OCI-LY1 (cell line): ENCODE measurements around the gene RHBDL1.

Experiments
- H2AFZ ChIP-seq: fragments of 200-600 bp; sonication (generic), shearing (Covaris generic); 2 replicates; pipeline ENCODE4 v1.6.0; 2014; ENCODE audit warnings: antibody characterized with exemption, mild to moderate bottlenecking, low read length
- H3F3A ChIP-seq: fragments of 200-600 bp; sonication (generic), shearing (Covaris generic); 2 replicates; pipeline ENCODE4 v1.6.0; 2014; ENCODE audit warnings: mild to moderate bottlenecking, antibody characterized with exemption, low read length, moderate library complexity; ENCODE audit not compliant: insufficient read depth
- H3K27ac ChIP-seq: fragments of 200-600 bp; sonication (generic); 2 replicates; pipeline ENCODE4 v1.5.1; 2014; ENCODE audit warnings: low read length, mixed run types, mild to moderate bottlenecking, low read depth; ENCODE audit not compliant: poor library complexity, severe bottlenecking
- H3K27me3 ChIP-seq: fragments of 200-600 bp; sonication (generic); 2 replicates; pipeline ENCODE4 v1.6.0; 2014; ENCODE audit warnings: antibody characterized with exemption, mild to moderate bottlenecking, low read length, moderate library complexity; ENCODE audit not compliant: insufficient read depth
- H3K36me3 ChIP-seq: fragments of 200-600 bp; sonication (generic); 2 replicates; pipeline ENCODE4 v1.6.1; 2014; ENCODE audit warnings: mild to moderate bottlenecking, antibody characterized with exemption, low read length, moderate library complexity, mixed read lengths; ENCODE audit not compliant: insufficient read depth
- H3K4me1 ChIP-seq: fragments of 200-600 bp; sonication (generic); 2 replicates; pipeline ENCODE4 v1.5.1; 2014; ENCODE audit warnings: mild to moderate bottlenecking, low read length, moderate library complexity; ENCODE audit not compliant: insufficient read depth, severe bottlenecking
- H3K4me2 ChIP-seq: fragments of 200-600 bp; sonication (generic), shearing (Covaris generic); 2 replicates; pipeline ENCODE4 v1.6.1; 2014; ENCODE audit warnings: low read length
- H3K4me3 ChIP-seq: fragments of 200-600 bp; sonication (generic); 2 replicates; pipeline ENCODE4 v1.5.1; 2014; ENCODE audit warnings: low read length, low read depth, mild to moderate bottlenecking, mixed read lengths; ENCODE audit not compliant: poor library complexity, severe bottlenecking
- H3K79me2 ChIP-seq: fragments of 200-600 bp; shearing (Covaris generic); 2 replicates; pipeline ENCODE4 v1.6.1; 2016; ENCODE audit warnings: mixed run types, low read length, mixed read lengths; ENCODE audit not compliant: insufficient read depth
- H3K9ac ChIP-seq: fragments of 200-600 bp; sonication (generic), shearing (Covaris generic); 2 replicates; pipeline ENCODE4 v1.6.1; 2014; ENCODE audit warnings: mild to moderate bottlenecking, low read length, mixed read lengths
- H3K9me2 ChIP-seq: fragments of 200-600 bp; sonication (generic), shearing (Covaris generic); 2 replicates; pipeline ENCODE4 v1.6.1; 2014; ENCODE audit warnings: low read depth, mild to moderate bottlenecking, low read length, mixed read lengths
- H3K9me3 ChIP-seq: fragments of 200-600 bp; shearing (Covaris generic); 2 replicates; pipeline ENCODE4 v1.6.1; 2014; ENCODE audit warnings: low read length, mixed read lengths
- H4K20me1 ChIP-seq: fragments of 200-600 bp; sonication (generic), shearing (Covaris generic); 2 replicates; pipeline ENCODE4 v1.6.0; 2016; ENCODE audit warnings: mild to moderate bottlenecking, low read length; ENCODE audit not compliant: insufficient read depth
- EZH2 ChIP-seq: fragments of 200-600 bp; sonication (generic), shearing (Covaris generic); IDR thresholded peaks from 2 replicates; pipeline ENCODE4 v1.8.0; 2017; ENCODE audit warnings: borderline replicate concordance, mixed run types, mild to moderate bottlenecking, antibody characterized with exemption, low read length, moderate library complexity, mixed read lengths
- TF ChIP-seq, protein P1 (sequence below): fragments of 200-600 bp; sonication (generic), shearing (Covaris generic); IDR thresholded peaks from 2 replicates; pipeline ENCODE4 v1.5.1; 2017; ENCODE audit warnings: mild to moderate bottlenecking, antibody characterized with exemption, low read length, moderate library complexity, mixed read lengths

RHBDL1 gene

DNA sequence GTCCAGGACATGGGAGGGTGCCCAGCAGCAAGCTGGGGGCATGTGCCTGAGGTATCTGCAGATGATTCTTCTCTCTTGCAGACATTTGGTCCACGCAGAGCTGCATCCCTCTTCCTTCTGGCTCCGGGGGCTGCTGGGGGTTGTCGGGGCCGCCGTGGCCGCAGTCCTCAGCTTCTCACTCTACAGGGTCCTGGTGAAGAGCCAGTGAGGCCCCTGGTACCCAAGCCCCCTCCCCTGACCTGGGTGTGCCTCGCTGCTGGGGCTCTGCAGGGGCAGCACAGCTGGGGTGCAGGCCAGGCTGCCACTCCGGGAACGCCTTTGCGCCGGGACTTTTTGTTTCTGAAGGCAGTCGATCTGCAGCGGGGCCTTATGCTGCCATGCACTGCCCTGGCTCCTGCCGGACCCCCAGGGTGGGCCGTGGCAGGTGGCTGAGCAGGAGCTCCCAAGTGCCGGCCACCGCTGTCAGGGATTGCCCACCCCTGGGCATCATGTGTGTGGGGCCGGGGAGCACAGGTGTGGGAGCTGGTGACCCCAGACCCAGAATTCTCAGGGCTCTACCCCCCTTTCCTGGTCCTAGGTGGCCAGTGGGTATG lies 2.0 kb upstream of the RHBDL1 start:
- peaks cover 20% of the 10 kb centered on the region for H3K4me1 ChIP-seq
- TF ChIP-seq, protein P1, sequence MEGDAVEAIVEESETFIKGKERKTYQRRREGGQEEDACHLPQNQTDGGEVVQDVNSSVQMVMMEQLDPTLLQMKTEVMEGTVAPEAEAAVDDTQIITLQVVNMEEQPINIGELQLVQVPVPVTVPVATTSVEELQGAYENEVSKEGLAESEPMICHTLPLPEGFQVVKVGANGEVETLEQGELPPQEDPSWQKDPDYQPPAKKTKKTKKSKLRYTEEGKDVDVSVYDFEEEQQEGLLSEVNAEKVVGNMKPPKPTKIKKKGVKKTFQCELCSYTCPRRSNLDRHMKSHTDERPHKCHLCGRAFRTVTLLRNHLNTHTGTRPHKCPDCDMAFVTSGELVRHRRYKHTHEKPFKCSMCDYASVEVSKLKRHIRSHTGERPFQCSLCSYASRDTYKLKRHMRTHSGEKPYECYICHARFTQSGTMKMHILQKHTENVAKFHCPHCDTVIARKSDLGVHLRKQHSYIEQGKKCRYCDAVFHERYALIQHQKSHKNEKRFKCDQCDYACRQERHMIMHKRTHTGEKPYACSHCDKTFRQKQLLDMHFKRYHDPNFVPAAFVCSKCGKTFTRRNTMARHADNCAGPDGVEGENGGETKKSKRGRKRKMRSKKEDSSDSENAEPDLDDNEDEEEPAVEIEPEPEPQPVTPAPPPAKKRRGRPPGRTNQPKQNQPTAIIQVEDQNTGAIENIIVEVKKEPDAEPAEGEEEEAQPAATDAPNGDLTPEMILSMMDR = no peak
- no peak for TF ChIP-seq EZH2
- H3K9me2 ChIP-seq = no peaks in the 10 kb centered on the region
- H3K9ac ChIP-seq = no peak overlapping the region
- no peak overlapping the region for H3K27ac ChIP-seq
- H3K4me2 ChIP-seq = no peak overlapping the region
- H3K79me2 ChIP-seq = no peaks in the 10 kb centered on the region
- H3F3A ChIP-seq = no peaks in the 10 kb centered on the region
- H3K27me3 ChIP-seq = no peaks in the 10 kb centered on the region
- no peaks in the 10 kb centered on the region for H4K20me1 ChIP-seq
- H2AFZ ChIP-seq = no peak overlapping the region
- H3K36me3 ChIP-seq = peaks cover 51% of the 10 kb centered on the region
- H3K4me3 ChIP-seq = no peak overlapping the region
- H3K9me3 ChIP-seq = no peaks in the 10 kb centered on the region

DNA sequence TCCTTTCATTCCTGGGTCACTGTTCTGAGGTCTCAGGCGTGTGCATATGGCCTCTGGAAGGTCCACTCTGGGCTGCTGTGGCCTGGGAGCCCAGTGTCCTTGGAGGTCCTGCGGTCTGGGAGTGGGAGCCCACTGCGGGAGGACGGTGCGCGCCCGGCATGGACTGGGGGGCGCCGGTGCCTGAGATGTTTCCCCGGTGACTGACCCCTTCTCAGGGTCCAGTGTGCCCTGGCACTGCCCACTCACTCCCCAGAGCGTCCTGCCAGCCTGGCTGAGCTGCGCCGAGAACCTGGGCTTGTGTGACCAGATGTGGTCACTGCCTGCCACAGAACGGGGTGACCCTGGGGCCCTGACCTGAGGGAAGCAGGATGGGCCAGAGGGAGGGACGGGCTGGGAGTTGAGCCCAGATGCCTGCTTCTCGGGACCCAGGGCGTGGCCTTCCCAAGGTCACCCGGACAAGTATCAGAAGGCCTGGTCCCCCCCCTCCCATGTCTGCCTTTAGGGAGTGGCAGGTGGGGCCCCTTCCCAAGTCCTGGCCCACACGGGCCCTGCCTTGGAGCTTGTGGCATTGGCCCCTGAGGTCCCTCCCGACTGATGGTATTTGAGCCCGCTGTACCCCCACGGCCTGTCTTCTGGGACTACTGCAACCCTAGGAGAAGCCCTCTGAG lies 1.1 kb upstream of the RHBDL1 start:
- no peaks in the 10 kb centered on the region for H3F3A ChIP-seq
- no peaks in the 10 kb centered on the region for H3K9me3 ChIP-seq
- no peak overlapping the region for H3K9ac ChIP-seq
- H2AFZ ChIP-seq = no peak overlapping the region
- H3K9me2 ChIP-seq = no peaks in the 10 kb centered on the region
- no peaks in the 10 kb centered on the region for H3K27me3 ChIP-seq
- no peak overlapping the region for H3K27ac ChIP-seq
- H3K4me2 ChIP-seq = no peak overlapping the region
- H3K36me3 ChIP-seq = peaks cover 51% of the 10 kb centered on the region
- peaks cover 13% of the 10 kb centered on the region for H3K4me1 ChIP-seq
- no peaks in the 10 kb centered on the region for H3K79me2 ChIP-seq
- H4K20me1 ChIP-seq = no peaks in the 10 kb centered on the region
- H3K4me3 ChIP-seq = no peak overlapping the region
- TF ChIP-seq, protein P1 = no peak
- TF ChIP-seq EZH2 = no peak

GRCh38 chr16:675884-676564 lies 553 bp downstream of the RHBDL1 start:
- H3K4me2 ChIP-seq = no peak overlapping the region
- H3K9me2 ChIP-seq = no peaks in the 10 kb centered on the region
- H3K27me3 ChIP-seq = no peaks in the 10 kb centered on the region
- TF ChIP-seq, protein P1 = no peak
- no peak for TF ChIP-seq EZH2
- H3K9ac ChIP-seq = no peak overlapping the region
- H3K27ac ChIP-seq = no peak overlapping the region
- no peak overlapping the region for H3K4me3 ChIP-seq
- 0 out of 2 replicates have a peak, but pooled peaks cover 4% of the 10 kb centered on the region for H3K79me2 ChIP-seq
- no peaks in the 10 kb centered on the region for H4K20me1 ChIP-seq
- no peaks in the 10 kb centered on the region for H3F3A ChIP-seq
- peaks cover 37% of the 10 kb centered on the region for H3K36me3 ChIP-seq
- peaks cover 18% of the 10 kb centered on the region for H3K4me1 ChIP-seq
- H3K9me3 ChIP-seq = no peaks in the 10 kb centered on the region
- no peak overlapping the region for H2AFZ ChIP-seq
